ENCODE results near the gene ALS2.

Gene ALS2

GRCh38 chr2:201661366-201661765 lies 119.4 kb downstream of the ALS2 start:
- Histone ChIP-seq H3K4me1 (ENCODE audit: insufficient read depth, insufficient read length) (peaks cover 5% of the 10 kb centered on the region), H3K9me3 (ENCODE audit: insufficient read depth, low read length) (no peaks in the 10 kb centered on the region), H3K4me3 (ENCODE audit: insufficient read length, low read depth) (no peak overlapping the region), H3K36me3 (ENCODE audit: insufficient read depth, insufficient read length, low read length) (no peaks in the 10 kb centered on the region), H3K27me3 (ENCODE audit: insufficient read depth, insufficient read length) (no peaks in the 10 kb centered on the region), H3K9ac (ENCODE audit: insufficient read length, low read depth) (no peak overlapping the region)
- DNase-seq (ENCODE audit: low read depth, low spot score): no peak
- TF ChIP-seq YY1 (IDR thresholded peaks at IDR 0.05; ENCODE audit: insufficient read depth, insufficient read length) (no peak), SUZ12 (IDR thresholded peaks at IDR 0.05; ENCODE audit: extremely low read depth, insufficient read depth, insufficient read length) (no peak), ZNF274 (IDR thresholded peaks at IDR 0.05; ENCODE audit: low read depth, low read length) (no peak)

DNA sequence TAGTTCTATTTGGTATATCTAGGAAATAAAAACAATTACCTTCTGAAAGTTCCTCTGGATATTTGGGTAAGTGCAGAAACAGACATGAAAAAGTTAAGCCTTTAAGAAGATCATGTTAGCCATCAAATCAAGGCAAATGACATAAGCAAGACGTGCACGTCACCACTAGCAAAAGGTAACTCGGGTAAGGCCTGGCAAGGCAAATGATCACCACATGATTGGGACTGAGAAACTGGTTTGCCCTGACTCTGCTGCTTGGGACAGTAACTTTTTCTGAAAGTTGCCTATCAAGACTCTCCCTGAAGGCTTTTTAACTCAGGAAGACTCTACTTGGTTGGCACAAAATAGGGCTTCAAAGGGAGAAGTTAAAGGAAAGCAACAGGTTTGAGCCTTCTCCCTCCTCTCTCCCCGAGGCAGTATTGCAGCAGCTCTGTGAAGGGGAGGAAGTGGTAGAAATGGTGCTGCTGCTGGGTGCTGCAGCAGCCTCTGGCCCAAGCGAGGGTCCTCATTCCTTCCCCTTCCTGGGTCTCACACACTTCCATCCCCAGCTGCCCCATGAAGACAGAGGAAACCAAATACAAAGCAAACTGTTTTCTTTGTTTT lies 120.3 kb downstream of the ALS2 start:
- H3K4me3 ChIP-seq (ENCODE audit: insufficient read length, low read depth): no peak overlapping the region
- no peak for TF ChIP-seq YY1 (IDR thresholded peaks at IDR 0.05; ENCODE audit: insufficient read depth, insufficient read length)
- TF ChIP-seq SUZ12 (IDR thresholded peaks at IDR 0.05; ENCODE audit: extremely low read depth, insufficient read depth, insufficient read length): no peak
- TF ChIP-seq ZNF274 (IDR thresholded peaks at IDR 0.05; ENCODE audit: low read depth, low read length): no peak
- H3K27me3 ChIP-seq (ENCODE audit: insufficient read depth, insufficient read length): no peaks in the 10 kb centered on the region
- peaks cover 7% of the 10 kb centered on the region for H3K4me1 ChIP-seq (ENCODE audit: insufficient read depth, insufficient read length)
- no peaks in the 10 kb centered on the region for H3K36me3 ChIP-seq (ENCODE audit: insufficient read depth, insufficient read length, low read length)
- no peak for DNase-seq (ENCODE audit: low read depth, low spot score)
- H3K9ac ChIP-seq (ENCODE audit: insufficient read length, low read depth): no peak overlapping the region
- H3K9me3 ChIP-seq (ENCODE audit: insufficient read depth, low read length): no peaks in the 10 kb centered on the region

- Histone ChIP-seq H3K4me1 (ENCODE audit: insufficient read depth, insufficient read length) (peaks cover 7% of the 10 kb centered on the region), H3K9me3 (ENCODE audit: insufficient read depth, low read length) (no peaks in the 10 kb centered on the region), H3K4me3 (ENCODE audit: insufficient read length, low read depth) (no peak overlapping the region), H3K27me3 (ENCODE audit: insufficient read depth, insufficient read length) (no peaks in the 10 kb centered on the region), H3K36me3 (ENCODE audit: insufficient read depth, insufficient read length, low read length) (no peaks in the 10 kb centered on the region), H3K9ac (ENCODE audit: insufficient read length, low read depth) (no peak overlapping the region)
- no peak for DNase-seq (ENCODE audit: low read depth, low spot score)
- no peak for TF ChIP-seq SUZ12 (IDR thresholded peaks at IDR 0.05; ENCODE audit: extremely low read depth, insufficient read depth, insufficient read length)
- TF ChIP-seq YY1 (IDR thresholded peaks at IDR 0.05; ENCODE audit: insufficient read depth, insufficient read length): no peak
- TF ChIP-seq ZNF274 (IDR thresholded peaks at IDR 0.05; ENCODE audit: low read depth, low read length): no peak
Observed at GRCh38 chr2:201656740-201657139, 124.0 kb downstream of the ALS2 start.

DNA sequence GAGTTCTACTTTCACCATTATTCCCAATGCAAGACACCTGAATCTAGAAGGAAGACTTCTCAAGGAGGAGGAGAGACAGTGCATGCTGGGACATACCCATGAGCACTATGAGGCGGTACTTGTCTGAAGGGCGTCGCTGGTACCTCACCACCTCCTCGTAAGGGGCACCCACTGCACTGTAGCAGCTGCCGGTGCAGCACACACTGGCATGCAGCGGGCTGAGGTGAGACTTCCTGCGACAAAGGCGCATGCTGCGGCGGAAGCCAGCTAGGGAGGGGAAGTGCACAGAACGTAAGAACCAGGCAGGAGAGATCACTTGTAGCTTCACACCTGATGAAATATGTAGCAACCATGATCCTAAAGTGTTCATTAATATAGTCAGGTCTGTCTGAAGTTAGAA lies 124.6 kb downstream of the ALS2 start:
- Histone ChIP-seq H3K27me3 (ENCODE audit: insufficient read depth, insufficient read length) (no peaks in the 10 kb centered on the region), H3K4me1 (ENCODE audit: insufficient read depth, insufficient read length) (peaks cover 7% of the 10 kb centered on the region), H3K4me3 (ENCODE audit: insufficient read length, low read depth) (no peak overlapping the region), H3K36me3 (ENCODE audit: insufficient read depth, insufficient read length, low read length) (no peaks in the 10 kb centered on the region), H3K9ac (ENCODE audit: insufficient read length, low read depth) (no peak overlapping the region), H3K9me3 (ENCODE audit: insufficient read depth, low read length) (no peaks in the 10 kb centered on the region)
- TF ChIP-seq SUZ12 (IDR thresholded peaks at IDR 0.05; ENCODE audit: extremely low read depth, insufficient read depth, insufficient read length) (no peak), YY1 (IDR thresholded peaks at IDR 0.05; ENCODE audit: insufficient read depth, insufficient read length) (no peak), ZNF274 (IDR thresholded peaks at IDR 0.05; ENCODE audit: low read depth, low read length) (no peak)
- DNase-seq (ENCODE audit: low read depth, low spot score): no peak

- H3K36me3 ChIP-seq (ENCODE audit: insufficient read depth, insufficient read length, low read length): no peaks in the 10 kb centered on the region
- DNase-seq (ENCODE audit: low read depth, low spot score): no peak
- no peaks in the 10 kb centered on the region for H3K27me3 ChIP-seq (ENCODE audit: insufficient read depth, insufficient read length)
- H3K9me3 ChIP-seq (ENCODE audit: insufficient read depth, low read length): no peaks in the 10 kb centered on the region
- no peak overlapping the region for H3K9ac ChIP-seq (ENCODE audit: insufficient read length, low read depth)
- TF ChIP-seq YY1 (IDR thresholded peaks at IDR 0.05; ENCODE audit: insufficient read depth, insufficient read length): no peak
- no peak for TF ChIP-seq SUZ12 (IDR thresholded peaks at IDR 0.05; ENCODE audit: extremely low read depth, insufficient read depth, insufficient read length)
- no peak for TF ChIP-seq ZNF274 (IDR thresholded peaks at IDR 0.05; ENCODE audit: low read depth, low read length)
- H3K4me3 ChIP-seq (ENCODE audit: insufficient read length, low read depth): no peak overlapping the region
- peaks cover 7% of the 10 kb centered on the region for H3K4me1 ChIP-seq (ENCODE audit: insufficient read depth, insufficient read length)
Observed at GRCh38 chr2:201654616-201655384, 125.9 kb downstream of the ALS2 start.

GRCh38 chr2:201653221-201653620 lies 127.5 kb downstream of the ALS2 start:
- Histone ChIP-seq H3K4me1 (ENCODE audit: insufficient read depth, insufficient read length) (peaks cover 7% of the 10 kb centered on the region), H3K9ac (ENCODE audit: insufficient read length, low read depth) (no peak overlapping the region), H3K27me3 (ENCODE audit: insufficient read depth, insufficient read length) (no peaks in the 10 kb centered on the region), H3K9me3 (ENCODE audit: insufficient read depth, low read length) (no peaks in the 10 kb centered on the region), H3K4me3 (ENCODE audit: insufficient read length, low read depth) (no peak overlapping the region), H3K36me3 (ENCODE audit: insufficient read depth, insufficient read length, low read length) (no peaks in the 10 kb centered on the region)
- DNase-seq (ENCODE audit: low read depth, low spot score): no peak
- no peak for TF ChIP-seq SUZ12 (IDR thresholded peaks at IDR 0.05; ENCODE audit: extremely low read depth, insufficient read depth, insufficient read length)
- no peak for TF ChIP-seq YY1 (IDR thresholded peaks at IDR 0.05; ENCODE audit: insufficient read depth, insufficient read length)
- no peak for TF ChIP-seq ZNF274 (IDR thresholded peaks at IDR 0.05; ENCODE audit: low read depth, low read length)

Data from NT2/D1 (cell line).